Chondrocyte (in vitro differentiated cells): ENCODE data around the gene FAM204A. TPM values are rescaled to one million over a fixed set of nuclear protein-coding genes. Genes with fewer than 3 reads are reported as not detected.
A peak's percentile ranks its signal among the peaks of the same experiment; 100 is the strongest.

Source experiments
- DNase-seq: peaks from one replicate; pipeline ENCODE4 v3.0.0; 2021; ENCODE audit warnings: mixed read lengths, low spot score
- H3K27ac Mint-ChIP-seq: one replicate; pipeline ENCODE4 v1.8.0; 2021; ENCODE audit warnings: mild to moderate bottlenecking, moderate library complexity, mixed read lengths; ENCODE audit not compliant: unreplicated experiment
- H3K27me3 Mint-ChIP-seq: 2 replicates; pipeline ENCODE4 v1.8.0; 2021; ENCODE audit warnings: low read depth, mixed read lengths
- H3K36me3 Mint-ChIP-seq: 2 replicates; pipeline ENCODE4 v1.8.0; 2021; ENCODE audit warnings: low read depth, mixed read lengths
- H3K4me1 Mint-ChIP-seq: 2 replicates; pipeline ENCODE4 v1.8.0; 2021; ENCODE audit warnings: low read depth, mild to moderate bottlenecking, mixed read lengths
- H3K4me3 Mint-ChIP-seq: one replicate; pipeline ENCODE4 v1.8.0; 2021; ENCODE audit warnings: mild to moderate bottlenecking, moderate library complexity, mixed read lengths; ENCODE audit not compliant: unreplicated experiment
- H3K9me3 Mint-ChIP-seq: 2 replicates; pipeline ENCODE4 v1.8.0; 2021; ENCODE audit warnings: low read depth, mixed read lengths
- CTCF ChIP-seq: fragments of 200-600 bp; sonication (generic); IDR thresholded peaks from 2 replicates; pipeline ENCODE4 v1.5.0; 2021; ENCODE audit warnings: antibody characterized with exemption, mild to moderate bottlenecking, moderate library complexity
- long read RNA-seq: library from polyadenylated mRNA; stranded (forward); transcript quantifications from one replicate; pipeline ENCODE4 v2.0.0, GENCODE V29; 2021
- total RNA-seq: library from RNA; stranded (reverse); gene quantifications from 3 replicates; pipeline ENCODE4 v1.2.1, GENCODE V29; 2021

The FAM204A gene
- total RNA-seq, result 54.4 to 76.2 TPM (median 63.2 TPM) in 3 replicates
- long read RNA-seq, full-length matches to known transcripts, result 56 of 75 reads
- long read RNA-seq, partial matches to known transcripts, result 7 of 75 reads
- long read RNA-seq, other reads (novel, unspliced or antisense), result 12 of 75 reads

- DNase-seq, result peak; percentile 95
- no peaks in the 10 kb centered on the region for H3K9me3 Mint-ChIP-seq
- TF ChIP-seq CTCF, result no peak
- peak within 1 kb of the TSS; percentile 93 for H3K4me3 Mint-ChIP-seq
- peaks cover 7% of the 10 kb centered on the region for H3K27me3 Mint-ChIP-seq
- peaks cover 30% of the 10 kb centered on the region for H3K4me1 Mint-ChIP-seq
- H3K36me3 Mint-ChIP-seq, result no peaks in the 10 kb centered on the region
- H3K27ac Mint-ChIP-seq, result peak within 1 kb of the TSS; percentile 73
These were observed at the start of gene FAM204A for GRCh38 chr10:118341791-118342637. FAM204A (minus strand) TSS chr10:118342324; CDS start chr10:118336415, 5,909 bp downstream.

- H3K4me3 Mint-ChIP-seq, result no peak overlapping the region
- no peak for DNase-seq
- H3K36me3 Mint-ChIP-seq, result no peaks in the 10 kb centered on the region
- H3K27ac Mint-ChIP-seq, result no peak overlapping the region
- TF ChIP-seq CTCF, result no peak
- H3K27me3 Mint-ChIP-seq, result peaks cover 12% of the 10 kb centered on the region
- no peaks in the 10 kb centered on the region for H3K4me1 Mint-ChIP-seq
- peaks cover 2% of the 10 kb centered on the region for H3K9me3 Mint-ChIP-seq
These were observed 41.6 kb upstream of the FAM204A start for GRCh38 chr10:118383699-118384098.

GRCh38 chr10:118383063-118383689 lies 41.1 kb upstream of the FAM204A start:
- no peaks in the 10 kb centered on the region for H3K4me1 Mint-ChIP-seq

GRCh38 chr10:118374404-118374803 lies 32.3 kb upstream of the FAM204A start:
- TF ChIP-seq CTCF, result no peak
- no peaks in the 10 kb centered on the region for H3K27me3 Mint-ChIP-seq
- H3K9me3 Mint-ChIP-seq, result no peaks in the 10 kb centered on the region
- H3K4me1 Mint-ChIP-seq, result peaks cover 16% of the 10 kb centered on the region
- no peak for DNase-seq
- no peak overlapping the region for H3K4me3 Mint-ChIP-seq
- no peak overlapping the region for H3K27ac Mint-ChIP-seq
- H3K36me3 Mint-ChIP-seq, result no peaks in the 10 kb centered on the region

More at GRCh38 chr10:118383063-118383689, 41.1 kb upstream of the FAM204A start:
- TF ChIP-seq CTCF, result no peak
- H3K27me3 Mint-ChIP-seq, result peaks cover 12% of the 10 kb centered on the region
- no peaks in the 10 kb centered on the region for H3K36me3 Mint-ChIP-seq
- DNase-seq, result no peak
- H3K4me3 Mint-ChIP-seq, result no peak overlapping the region
- peaks cover 2% of the 10 kb centered on the region for H3K9me3 Mint-ChIP-seq
- H3K27ac Mint-ChIP-seq, result no peak overlapping the region

- H3K9me3 Mint-ChIP-seq, result no peaks in the 10 kb centered on the region
- H3K27me3 Mint-ChIP-seq, result no peaks in the 10 kb centered on the region
- H3K27ac Mint-ChIP-seq, result no peak overlapping the region
- no peak for DNase-seq
- TF ChIP-seq CTCF, result no peak
- peaks cover 16% of the 10 kb centered on the region for H3K4me1 Mint-ChIP-seq
- no peaks in the 10 kb centered on the region for H3K36me3 Mint-ChIP-seq
- H3K4me3 Mint-ChIP-seq, result no peak overlapping the region
These were observed 31.7 kb upstream of the FAM204A start for GRCh38 chr10:118373786-118374185.
